HG03571 (cell line): ENCODE results near the gene NRDC.
A peak's percentile ranks its signal among the peaks of the same experiment; 100 is the strongest.
"Not testable (repeated sequence)": the region's sequence is repeated elsewhere in the genome, so short reads cannot be mapped to it uniquely, and the experiment has no call there.

ENCODE experiments used
- ATAC-seq: cut with Tn5 transposase; IDR thresholded peaks from one replicate; pipeline ENCODE4 v1.9.1; 2021; ENCODE audit not compliant: unreplicated experiment

Gene NRDC

DNA sequence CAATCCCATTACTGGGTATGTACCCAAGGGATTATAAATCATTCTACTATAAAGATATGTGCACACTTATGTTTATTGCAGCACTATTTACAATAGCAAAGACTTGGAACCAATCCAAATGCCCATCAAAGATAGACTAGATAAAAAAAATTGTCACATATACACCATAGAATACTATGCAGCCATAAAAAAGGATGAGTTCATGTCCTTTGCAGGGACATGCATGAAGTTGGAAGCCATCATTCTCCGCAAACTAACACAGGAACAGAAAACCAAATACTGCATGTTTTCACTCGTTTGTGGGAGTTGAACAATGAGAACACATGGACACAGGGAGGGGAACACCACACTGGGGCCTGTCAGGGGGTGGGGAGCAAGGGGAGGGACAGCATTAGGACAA is 16.2 kb upstream of the NRDC start:
- ATAC-seq, result not testable (repeated sequence)

DNA sequence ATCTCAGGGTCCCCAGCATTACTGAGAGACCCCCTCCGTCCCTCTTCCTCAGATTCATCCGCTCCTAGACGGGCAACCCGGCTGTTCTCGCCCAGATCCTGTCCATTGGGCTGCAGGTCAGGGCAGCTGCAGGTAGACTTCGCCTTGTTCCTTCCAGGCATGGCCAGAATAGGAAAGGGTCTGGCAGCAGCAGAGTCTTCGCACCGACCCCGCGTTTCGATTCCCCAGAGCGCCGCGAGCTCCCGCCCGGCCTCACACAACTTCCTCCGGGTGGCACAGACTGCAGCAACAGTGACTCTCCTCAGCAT is 265 bp downstream of the NRDC start:
- ATAC-seq, result peak; percentile 18

DNA sequence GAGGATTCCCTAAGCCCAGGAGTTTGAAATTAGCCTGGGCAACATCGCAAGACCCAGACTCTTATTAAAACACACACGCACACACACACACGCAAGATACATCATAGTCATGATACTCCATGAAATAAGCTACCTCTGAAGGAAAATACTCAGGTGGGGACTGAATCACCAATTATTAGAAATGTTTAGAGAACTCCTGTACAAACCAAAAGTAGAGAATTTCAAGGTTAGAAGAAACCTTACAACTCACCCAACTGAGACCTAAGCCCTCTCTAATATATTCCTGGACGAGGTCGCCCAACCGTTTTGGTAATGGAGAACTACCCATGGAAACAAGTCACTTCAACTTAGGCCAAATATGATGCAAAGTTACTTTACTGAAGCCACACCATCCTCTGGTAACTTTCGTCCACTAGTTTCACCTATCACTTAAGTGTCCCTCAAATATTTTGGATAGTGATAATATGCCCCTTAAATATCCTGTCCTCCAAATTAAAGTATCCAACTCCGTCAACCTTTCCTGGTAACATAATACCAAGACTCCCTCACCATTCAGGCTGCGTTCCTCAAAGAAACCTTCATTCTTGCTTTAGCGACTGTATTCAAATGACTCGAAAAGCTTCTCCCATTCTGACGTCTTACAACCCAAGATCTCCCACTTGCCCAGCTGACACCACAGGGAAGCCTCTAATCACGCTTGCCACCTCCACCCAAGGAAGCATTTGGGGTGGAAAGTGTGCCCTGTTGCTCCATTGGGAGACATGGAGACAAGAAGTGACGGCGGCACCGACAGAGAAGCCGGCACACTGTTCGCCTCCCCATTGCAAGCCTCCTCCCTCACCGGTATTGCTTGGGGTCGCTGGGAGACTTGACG is 856 bp downstream of the NRDC start:
- no peak for ATAC-seq

DNA sequence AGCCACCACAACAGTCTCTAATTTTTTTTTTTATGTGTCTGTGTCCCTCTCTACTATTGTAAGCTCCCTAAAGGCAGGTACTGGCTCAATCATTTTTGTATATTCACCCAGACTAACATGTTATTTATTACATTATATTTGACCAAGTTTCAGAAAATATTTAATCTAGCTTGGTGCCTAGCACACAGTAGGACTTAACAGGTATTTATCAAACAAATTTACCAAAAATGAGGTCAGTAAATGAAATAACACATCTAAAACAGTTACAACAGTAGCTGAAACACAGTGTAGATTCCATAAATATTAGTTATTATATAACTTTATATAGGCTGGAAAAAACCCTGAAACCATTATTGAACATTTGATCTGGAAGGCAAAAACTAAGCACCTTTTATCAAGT is 2.7 kb downstream of the NRDC start:
- ATAC-seq, result no peak

DNA sequence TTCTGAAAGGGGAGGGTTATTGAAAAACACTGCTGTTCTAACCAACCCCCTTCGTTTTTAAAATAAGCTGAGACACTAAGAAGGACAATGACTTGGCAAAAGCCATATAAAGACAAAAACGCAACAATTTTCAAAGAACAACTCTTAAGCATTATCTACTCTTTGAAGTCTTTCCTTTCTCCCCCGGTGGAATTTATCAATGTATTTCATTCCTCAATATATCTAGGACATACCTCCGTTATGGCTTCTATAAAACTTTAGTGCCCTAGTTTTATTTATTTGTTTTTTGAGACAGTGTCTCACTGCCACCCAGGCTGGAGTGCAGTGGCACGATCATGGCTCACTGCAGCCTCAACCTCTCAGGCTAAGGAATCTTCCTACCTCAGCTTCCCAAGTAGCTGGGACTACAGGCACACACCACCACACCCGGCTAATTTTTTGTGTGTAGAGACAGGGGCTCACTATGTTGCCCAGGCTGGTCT is 3.2 kb downstream of the NRDC start:
- no peak for ATAC-seq

DNA sequence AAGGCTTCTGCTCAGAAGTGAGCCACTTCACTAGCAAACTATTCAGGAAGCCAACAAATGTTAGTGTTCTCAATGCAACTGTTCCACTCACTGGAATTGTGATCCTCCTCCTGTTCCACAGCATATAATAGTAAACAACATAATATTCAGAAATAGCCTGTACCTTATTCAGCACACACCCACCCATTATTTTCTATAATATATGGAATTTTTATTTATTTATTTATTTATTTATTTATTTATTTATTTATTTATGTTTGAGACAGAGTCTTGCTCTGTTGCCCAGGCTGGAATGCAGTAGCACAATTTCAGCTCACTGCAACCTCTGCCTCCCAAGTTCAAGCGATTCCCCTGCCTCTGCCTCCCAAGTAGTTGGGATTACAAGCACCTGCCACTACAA is 5.3 kb downstream of the NRDC start:
- not testable (repeated sequence) for ATAC-seq

DNA sequence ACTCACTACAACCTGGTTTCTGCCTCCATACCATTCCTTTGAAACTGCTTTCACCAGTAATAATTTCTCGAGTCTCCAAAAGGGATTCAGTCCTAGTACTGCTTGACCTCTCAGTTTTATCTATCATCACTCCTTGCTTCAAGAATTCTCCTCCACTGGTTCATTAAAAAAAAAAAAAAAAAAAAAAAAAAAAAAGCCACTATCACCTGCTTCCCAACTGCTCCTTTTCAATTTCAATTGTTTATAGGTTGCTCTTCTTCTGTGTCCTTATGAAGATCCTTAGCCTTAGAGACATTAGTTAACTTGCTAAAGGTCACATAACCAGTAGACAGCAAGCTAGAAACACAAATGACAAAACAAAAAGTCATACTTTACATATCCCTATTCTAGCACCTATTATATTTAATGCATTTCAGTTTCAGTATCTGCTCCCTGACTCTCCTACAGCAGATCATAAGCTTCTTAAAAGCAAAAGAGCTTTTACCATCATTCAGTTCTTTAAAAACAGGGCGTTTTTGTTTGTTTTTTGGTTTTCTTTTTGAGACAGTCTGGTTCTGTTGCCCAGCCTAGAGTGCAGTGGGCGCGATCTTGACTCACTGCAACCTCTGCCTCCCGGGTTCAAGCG is 7.1 kb downstream of the NRDC start:
- no peak for ATAC-seq

DNA sequence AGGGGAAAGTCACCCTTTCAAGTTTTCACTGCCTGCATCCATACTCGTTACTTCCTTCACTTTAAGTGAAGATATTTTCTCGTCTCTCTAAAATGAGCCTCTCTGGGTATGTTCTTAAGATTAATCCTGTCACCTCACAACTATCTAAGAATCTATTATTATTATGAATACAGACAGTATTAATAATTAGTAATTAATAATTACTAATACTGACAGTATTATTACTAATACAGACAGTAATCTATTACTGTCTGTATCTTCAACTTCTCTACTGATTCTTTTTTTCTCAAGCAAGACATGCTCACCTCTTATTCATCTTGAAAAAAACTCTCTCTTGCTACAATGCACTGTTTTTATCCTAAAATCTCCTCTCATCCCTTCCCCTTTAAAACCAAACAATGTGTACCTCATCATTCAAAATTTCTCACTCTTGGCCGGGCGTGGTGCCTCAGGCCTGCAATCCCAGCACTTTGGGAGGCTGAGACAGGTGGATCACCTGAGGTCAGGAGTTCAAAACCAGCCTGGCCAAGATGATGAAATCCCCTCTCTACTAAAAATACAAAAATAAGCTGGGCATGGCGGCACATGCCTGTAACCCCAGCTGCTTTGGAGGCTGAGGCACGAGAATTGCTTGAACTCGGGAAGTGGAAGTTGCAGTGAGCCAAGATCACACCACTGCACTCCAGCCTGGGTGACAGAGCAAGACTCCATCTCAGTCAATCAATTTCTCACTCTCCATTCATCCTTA is 7.8 kb downstream of the NRDC start:
- no peak for ATAC-seq

DNA sequence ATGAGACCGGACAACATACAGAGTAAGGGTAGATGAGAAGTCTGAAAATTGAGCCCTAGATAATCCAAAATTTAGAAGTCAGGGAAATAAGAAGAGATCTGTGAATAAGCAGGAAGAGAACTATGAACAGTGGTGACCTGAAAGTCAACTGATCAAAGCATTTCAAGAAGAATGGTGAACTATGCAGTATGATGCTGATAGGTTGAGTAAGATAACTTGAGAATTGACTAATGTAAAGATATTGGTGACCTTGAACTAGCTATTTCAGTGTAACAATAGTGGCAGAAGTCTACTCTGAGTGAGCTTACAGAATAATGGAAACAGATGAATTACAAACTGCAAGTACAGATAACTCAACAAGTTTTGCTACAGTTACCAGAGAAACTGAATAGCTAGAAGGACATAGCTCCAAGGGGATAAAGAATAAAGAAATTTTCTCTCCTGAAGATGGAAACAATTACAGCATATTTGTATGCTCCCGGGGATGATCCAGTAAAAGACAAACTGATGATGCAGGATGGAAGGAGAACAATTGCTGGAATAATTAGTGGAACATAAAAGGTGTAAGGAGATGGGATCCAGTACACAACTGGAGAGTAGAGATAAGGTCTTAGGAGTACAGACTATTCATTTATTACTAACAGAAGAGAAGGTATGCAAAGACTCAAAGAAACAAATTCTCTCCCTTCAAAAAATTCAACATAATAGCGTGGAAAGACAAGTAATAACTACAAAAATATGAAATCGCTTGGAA is 10.9 kb downstream of the NRDC start:
- no peak for ATAC-seq

DNA sequence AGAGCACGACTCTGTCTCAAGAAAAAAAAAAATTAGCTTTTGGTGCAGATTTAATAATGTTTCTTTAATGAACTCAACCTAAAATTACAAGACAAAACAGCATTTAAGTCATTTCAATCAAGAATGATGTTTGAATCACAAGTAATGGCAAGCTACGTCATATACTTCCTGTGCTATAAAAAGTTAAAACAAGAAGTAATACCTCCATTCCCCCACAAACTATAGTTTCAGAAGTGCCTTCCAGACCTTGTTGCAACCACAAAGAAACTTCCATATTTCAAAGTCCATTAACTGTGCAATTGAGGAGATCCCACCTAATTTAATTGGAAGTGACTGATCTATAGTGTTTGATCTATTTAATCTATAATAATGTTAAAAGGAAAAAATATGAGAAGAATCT is 15.1 kb downstream of the NRDC start:
- ATAC-seq, result no peak

DNA sequence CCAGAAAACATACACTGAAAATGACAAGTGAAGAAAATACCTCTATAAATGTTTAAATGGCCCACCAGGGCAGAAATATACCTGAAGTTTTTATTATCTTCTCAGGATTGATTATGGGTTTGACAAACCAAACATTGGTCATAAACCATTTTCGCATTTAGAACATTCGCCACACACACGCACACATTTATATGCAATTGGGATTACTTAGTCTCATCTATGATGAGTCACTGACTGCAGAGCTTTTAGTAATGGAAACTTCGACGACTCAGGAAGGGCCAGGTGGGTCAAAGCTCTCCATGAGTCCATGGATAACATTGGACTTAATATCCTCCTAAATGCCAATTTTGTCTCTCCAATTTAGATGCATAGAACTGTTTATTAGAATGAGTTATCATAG is 16.9 kb downstream of the NRDC start:
- ATAC-seq, result no peak

DNA sequence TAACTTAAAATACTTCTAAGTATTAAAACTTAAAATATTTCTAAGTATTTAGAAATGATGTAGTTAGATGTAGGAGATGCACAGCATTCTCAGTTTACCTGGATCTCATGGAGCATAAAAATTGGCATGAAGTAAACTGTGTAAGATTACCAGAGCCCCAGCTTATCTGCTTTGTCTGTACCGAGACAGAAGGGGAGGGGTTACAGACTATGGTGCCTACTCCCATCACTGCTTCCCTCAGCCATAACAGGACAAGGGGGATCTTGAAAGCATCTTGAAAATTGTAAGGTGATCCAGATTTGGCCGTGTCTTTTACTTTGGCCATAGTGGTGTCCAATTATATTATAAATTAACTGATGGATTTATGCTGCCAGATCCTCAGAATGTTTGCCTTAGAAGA is 18.8 kb downstream of the NRDC start:
- ATAC-seq, result no peak

DNA sequence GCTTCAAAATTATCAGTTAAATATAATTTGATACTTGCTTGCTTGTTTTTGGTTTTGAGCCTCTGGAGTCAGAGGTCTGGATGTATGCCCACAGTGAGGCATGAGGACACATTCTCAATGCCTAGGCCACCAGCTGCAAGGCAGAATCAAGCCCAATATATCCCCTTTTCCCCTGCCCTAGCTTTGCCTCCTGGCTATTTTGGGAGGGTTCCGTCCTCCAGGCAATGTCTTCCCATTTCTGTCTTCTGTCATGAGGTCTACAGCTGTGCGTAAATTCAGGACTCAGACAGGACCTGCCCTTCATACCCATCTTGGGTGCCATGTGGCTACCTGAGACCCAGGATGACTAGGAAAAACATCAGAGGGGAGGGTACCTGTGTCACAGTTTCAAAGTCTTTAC is 19.2 kb downstream of the NRDC start:
- ATAC-seq, result no peak

DNA sequence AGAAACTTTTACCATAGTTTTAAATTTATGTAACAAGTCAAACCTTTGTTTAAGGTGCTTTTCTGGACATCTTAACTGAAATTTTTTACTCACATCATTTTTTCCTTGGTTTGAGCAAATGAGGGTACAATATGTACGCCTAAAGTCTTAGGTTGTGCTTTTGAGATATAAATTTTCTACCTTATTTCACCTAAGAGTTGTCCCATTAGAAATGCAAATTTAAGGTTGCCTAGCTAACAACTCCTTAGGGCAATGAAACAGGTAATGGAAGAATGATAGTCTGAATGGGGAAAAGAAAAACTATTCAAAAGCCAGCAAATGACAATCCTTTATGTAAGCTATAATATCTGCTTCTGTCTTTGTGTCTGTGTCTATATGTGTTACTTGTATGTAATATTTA is 19.6 kb downstream of the NRDC start:
- ATAC-seq, result no peak

DNA sequence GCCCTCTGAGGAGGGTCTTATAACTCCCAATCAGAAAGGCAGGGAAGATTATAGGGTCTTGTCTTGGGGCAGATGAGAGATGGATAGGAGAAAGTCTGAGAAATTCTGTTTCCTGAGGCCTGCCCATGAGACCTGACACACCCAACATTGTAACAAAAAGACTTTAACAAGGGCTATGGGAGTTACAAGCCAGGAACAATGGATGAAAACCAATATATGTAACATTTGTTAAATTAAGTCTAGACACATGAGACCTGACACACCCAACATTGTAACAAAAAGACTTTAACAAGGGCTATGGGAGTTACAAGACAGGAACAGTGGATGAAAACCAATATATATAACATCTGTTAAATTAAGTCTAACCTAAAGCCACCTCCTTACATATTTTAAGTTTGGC is 21.8 kb downstream of the NRDC start:
- ATAC-seq, result no peak

DNA sequence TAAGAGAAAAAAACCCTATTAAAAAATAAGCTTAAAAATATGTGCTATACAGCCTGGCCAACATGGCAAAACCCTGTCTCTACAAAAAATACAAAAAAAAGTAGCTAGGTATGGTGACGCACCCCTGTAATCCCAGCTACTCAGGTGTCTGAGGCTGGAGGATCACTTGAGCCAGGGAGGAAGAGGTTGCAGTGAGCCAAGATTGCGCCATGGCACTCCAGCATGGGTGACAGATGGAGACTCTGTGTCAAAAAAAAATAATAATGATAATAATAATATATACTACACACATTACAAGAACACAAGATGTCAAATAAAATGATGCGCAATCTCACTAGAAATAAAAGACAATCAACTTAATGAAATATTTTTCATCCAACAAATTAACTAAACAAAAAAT is 22.9 kb downstream of the NRDC start:
- ATAC-seq, result no peak

DNA sequence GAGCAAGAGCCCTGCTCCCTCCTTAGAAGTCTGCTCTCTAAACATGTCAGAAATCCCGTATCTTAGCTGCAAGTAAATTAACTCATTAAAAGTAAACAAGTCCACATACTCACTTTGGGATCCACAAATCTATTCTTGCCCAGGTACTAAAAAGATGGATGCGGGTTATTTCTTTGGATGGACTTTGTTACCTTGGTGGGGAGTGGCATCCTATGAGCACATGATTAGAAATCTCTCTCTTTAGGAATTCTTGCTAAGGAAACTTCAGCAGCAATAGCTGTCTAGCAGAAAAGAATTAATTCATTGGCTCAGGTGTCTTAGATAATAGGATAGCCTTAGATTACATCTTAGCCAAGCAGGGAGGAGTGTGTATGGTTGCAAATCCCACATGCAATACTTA is 25.2 kb downstream of the NRDC start:
- ATAC-seq, result no peak

DNA sequence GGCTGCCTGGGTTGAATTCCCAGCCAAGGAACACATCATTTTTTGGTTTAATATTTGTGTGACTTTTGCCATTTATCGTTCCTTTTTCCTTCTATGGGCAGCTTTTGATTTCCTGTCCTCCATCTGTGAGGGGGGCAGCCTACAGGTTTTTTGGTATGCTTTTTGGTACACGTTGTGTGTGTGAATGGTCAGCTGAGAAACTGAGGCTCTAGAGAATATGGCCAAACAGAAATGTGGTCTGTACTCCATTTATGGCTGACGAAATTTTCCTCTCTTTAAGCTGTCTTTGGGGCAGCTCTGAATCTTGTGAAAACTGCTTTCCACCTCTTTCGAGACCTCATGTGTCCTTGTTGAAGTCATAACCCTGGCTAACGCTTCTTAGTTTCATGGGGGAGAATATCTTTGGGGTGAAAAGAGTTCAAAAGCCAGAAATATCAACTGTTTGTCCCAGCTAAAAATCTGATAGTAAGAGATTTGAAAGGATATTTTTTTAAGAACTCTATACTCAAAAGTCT is 26.6 kb downstream of the NRDC start:
- no peak for ATAC-seq

DNA sequence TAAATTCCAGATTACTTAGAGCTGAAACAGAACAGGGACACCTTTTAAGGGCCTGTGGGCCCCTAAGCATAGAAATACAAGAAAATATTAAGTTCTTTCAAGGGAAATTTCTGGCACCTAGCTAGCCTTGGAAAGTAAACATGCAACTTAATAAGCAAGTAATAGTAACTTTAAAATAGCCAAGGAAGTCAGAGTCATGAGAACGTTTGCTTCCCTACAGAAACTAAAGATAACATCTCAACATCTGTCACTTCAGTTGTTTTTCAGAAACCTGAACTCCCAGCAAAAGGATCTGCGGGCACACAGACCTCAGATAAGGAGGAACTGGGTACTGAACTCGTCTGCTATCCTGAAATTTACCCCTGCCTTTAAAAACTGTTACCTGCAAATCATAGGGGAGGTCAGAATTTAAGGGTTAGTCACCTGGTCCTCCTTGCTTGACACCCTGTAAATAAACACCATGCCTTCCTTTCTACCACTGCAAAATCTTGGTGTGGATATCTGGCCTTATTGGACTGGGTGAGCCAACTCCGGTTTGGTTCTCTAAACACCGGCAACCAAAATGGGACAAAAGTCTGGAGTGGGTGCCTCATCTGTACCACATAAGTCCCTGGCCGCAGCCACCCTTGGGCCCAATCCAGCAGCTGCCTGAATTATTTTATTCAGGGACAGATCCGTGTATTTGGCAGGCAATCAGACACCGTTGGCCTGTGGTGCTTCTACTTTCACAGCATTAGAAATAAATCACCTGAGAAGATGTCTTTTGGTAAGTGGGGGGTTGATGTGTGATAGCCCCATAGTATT is 27.9 kb downstream of the NRDC start:
- ATAC-seq, result no peak

DNA sequence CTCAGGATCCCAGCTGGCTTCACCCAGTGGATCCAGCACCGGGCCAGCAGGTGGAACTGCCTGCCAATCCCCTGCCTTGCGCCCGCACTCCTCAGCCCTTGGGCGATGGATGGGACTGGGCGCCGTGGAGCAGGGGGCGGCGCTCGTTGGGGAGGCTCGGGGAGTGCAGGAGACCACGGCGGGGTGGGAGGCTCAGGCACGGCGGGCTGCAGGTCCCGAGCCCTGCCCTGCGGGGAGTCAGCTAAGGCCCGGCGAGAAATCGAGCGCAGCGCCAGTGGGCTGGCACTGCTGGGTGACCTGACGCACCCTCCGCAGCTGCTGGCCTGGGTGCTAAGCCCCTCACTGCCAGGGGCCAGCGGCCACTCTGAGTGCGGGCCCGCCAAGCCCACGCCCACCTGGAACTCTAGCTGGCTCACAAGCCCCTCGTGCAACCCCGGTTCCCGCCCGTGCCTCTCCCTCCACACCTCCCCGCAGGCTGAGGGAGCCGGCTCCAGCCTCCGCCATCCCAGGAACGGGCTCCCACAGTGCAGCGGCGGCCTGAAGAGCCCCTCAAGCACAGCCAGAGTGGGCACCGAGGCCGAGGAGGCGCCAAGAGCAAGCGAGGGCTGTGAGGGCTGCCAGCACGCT is 31.1 kb downstream of the NRDC start:
- no peak for ATAC-seq
